ENCODE results near the gene ZNF217. TPM values are rescaled to one million over a fixed set of nuclear protein-coding genes. Genes with fewer than 3 reads are reported as not detected.
A peak's percentile ranks its signal among the peaks of the same experiment; 100 is the strongest.

ZNF217 gene
- polyA plus RNA-seq, 2 of the 4 experiments (the other 2 are of a cell fraction): 22.2 to 30.5 TPM

- TF ChIP-seq KDM5A (IDR thresholded peaks at IDR 0.05) (0 out of 2 replicates have a peak, but pooled peaks have one; percentile 28), HEYL (CRISPR knock-in tag; IDR thresholded peaks at IDR 0.05) (no peak), EP300 (IDR thresholded peaks at IDR 0.05) (no peak), RAD21 (conservative IDR thresholded peaks at IDR 0.05 in 1 of 2, IDR thresholded peaks at IDR 0.05 in 1 of 2) (peak; percentile 83 to 91), HOXB13 (CRISPR knock-in tag; IDR thresholded peaks at IDR 0.05; ENCODE audit: low read depth) (no peak), RCOR1 (IDR thresholded peaks at IDR 0.05; ENCODE audit: low read depth, low read length) (no peak), TP53 (CRISPR knock-in tag; IDR thresholded peaks at IDR 0.05) (no peak), REST (IDR thresholded peaks at IDR 0.05) (no peak), ZC3H11A (IDR thresholded peaks at IDR 0.05) (no peak), CEBPB (IDR thresholded peaks at IDR 0.05) (peak; percentile 70 to 81), ZSCAN20 (CRISPR knock-in tag; IDR thresholded peaks at IDR 0.05) (no peak), GATA3 (IDR thresholded peaks at IDR 0.05; ENCODE audit: borderline replicate concordance) (no peak), BCL3 (IDR thresholded peaks at IDR 0.05) (no peak), ZFP36 (IDR thresholded peaks at IDR 0.05; ENCODE audit: borderline replicate concordance, partially characterized antibody) (no peak), POLR2A (IDR thresholded peaks at IDR 0.05; ENCODE audit: low read length) (no peak), JUNB (IDR thresholded peaks at IDR 0.05) (no peak), FOSL2 (IDR thresholded peaks at IDR 0.05) (no peak), FOSL2 (CRISPR knock-in tag; IDR thresholded peaks at IDR 0.05) (no peak), PBX3 (IDR thresholded peaks at IDR 0.05) (no peak), MYC (IDR thresholded peaks at IDR 0.05; ENCODE audit: borderline replicate concordance, low read length) (no peak), BHLHE40 (IDR thresholded peaks at IDR 0.05; ENCODE audit: low read depth, low read length) (no peak), MAFK (IDR thresholded peaks at IDR 0.05; ENCODE audit: partially characterized antibody) (no peak)
These were observed 15.0 kb downstream of the ZNF217 start (continued) for GRCh38 chr20:53578492-53579222.

- H3K27ac ChIP-seq: no peak overlapping the region
- peaks cover 43% of the 10 kb centered on the region for H3K4me1 ChIP-seq
- DNase-seq (ENCODE audit: low read depth in 1 of 2, low spot score in 1 of 2) (no peak), ATAC-seq (no peak), FAIRE-seq (no peak)
- H3K9me3 ChIP-seq: no peaks in the 10 kb centered on the region
- ChIA-PET CTCF (interaction anchor here (0.6 to 8.9 kb wide), 6 partner anchors 7 to 622 kb away, joined by 3 to 120 read pairs (median 6); no protein-coding TSS in a partner anchor), POLR2A (interaction anchor here (1.7 kb wide), 1 partner anchor 162 kb away, joined by 4 read pairs; no protein-coding TSS in a partner anchor)
- TF ChIP-seq MAFK (IDR thresholded peaks at IDR 0.05; ENCODE audit: partially characterized antibody): peak; percentile 75
- no peak for TF ChIP-seq GATA3 (IDR thresholded peaks at IDR 0.05; ENCODE audit: borderline replicate concordance)
- WGBS (ENCODE audit: missing lambda C conversion rate): 94% methylated on average over 12 of the region's 12 CpGs
- H3K4me2 ChIP-seq: no peak overlapping the region
- no peak overlapping the region for H3K4me3 ChIP-seq
These were observed 16.9 kb downstream of the ZNF217 start for GRCh38 chr20:53576586-53577318.

Measured in A549 (cell line).